Ovary (tissue), 3 donors: ENCODE measurements around the gene RANBP17.

Source experiments
- EP300 ChIP-seq: sonication (generic); formaldehyde crosslinking; IDR thresholded peaks from one replicate; pipeline ENCODE4 v1.6.1; 2017; ENCODE audit warnings: antibody characterized with exemption
- POLR2A ChIP-seq: fragments of 450-650 bp; IDR thresholded peaks from one replicate; pipeline ENCODE4 v1.6.1; 2017; ENCODE audit warnings: antibody characterized with exemption, mild to moderate bottlenecking, moderate library complexity
- TF ChIP-seq, protein P1 (sequence below), 3 donors: fragments of 450-650 bp in 2 of 3; fragments of 200-600 bp in 1 of 3; IDR thresholded peaks; one replicate each; pipeline versions ENCODE4 v1.5.1 to v1.8.0; 2016 to 2022; ENCODE audit warnings: antibody characterized with exemption in 3 of 3, mild to moderate bottlenecking in 1 of 3
- donor health status: DM: no; HTN: no; CAD: no.

DNA sequence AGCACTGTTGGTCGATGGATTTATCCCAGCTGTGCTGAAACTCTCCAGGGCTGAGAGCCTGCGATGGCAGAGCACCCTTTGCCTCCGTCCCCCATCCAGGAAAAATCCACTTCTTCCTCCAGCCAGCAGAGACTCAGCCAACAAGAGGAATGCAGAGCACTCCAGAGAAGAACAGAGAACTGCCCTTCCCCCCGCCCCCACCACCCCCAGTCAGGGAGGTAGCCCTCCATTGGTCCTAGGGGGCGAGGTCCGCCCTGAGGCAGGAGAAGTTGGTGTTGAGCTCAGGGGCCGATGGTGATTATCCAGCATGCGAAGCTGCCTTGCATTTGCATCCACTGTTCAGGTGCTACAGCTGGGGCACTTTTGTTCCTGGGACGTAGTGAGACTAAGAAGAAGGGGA, 456.2 kb downstream of the RANBP17 start:
- TF ChIP-seq, protein P1, sequence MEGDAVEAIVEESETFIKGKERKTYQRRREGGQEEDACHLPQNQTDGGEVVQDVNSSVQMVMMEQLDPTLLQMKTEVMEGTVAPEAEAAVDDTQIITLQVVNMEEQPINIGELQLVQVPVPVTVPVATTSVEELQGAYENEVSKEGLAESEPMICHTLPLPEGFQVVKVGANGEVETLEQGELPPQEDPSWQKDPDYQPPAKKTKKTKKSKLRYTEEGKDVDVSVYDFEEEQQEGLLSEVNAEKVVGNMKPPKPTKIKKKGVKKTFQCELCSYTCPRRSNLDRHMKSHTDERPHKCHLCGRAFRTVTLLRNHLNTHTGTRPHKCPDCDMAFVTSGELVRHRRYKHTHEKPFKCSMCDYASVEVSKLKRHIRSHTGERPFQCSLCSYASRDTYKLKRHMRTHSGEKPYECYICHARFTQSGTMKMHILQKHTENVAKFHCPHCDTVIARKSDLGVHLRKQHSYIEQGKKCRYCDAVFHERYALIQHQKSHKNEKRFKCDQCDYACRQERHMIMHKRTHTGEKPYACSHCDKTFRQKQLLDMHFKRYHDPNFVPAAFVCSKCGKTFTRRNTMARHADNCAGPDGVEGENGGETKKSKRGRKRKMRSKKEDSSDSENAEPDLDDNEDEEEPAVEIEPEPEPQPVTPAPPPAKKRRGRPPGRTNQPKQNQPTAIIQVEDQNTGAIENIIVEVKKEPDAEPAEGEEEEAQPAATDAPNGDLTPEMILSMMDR (IDR thresholded peaks at IDR 0.05) = no peak
- TF ChIP-seq POLR2A (no peak), EP300 (no peak)
